OCI-LY7 (cell line): Measurements from ENCODE around the gene IGSF23. TPM values are rescaled to one million over a fixed set of nuclear protein-coding genes. Genes with fewer than 3 reads are reported as not detected.
"Not testable (repeated sequence)": the region's sequence is repeated elsewhere in the genome, so short reads cannot be mapped to it uniquely, and the experiment has no call there.

ENCODE experiments used
- BruUV-seq: library from RNA; stranded (reverse); fragments of 400-500 nt; replicated peaks from 2 replicates; lab custom pipeline; 2021; lab: Mats Ljungman, UMichigan
- CTCF ChIA-PET: fragments of 300-600 bp; sonication (Branson Sonifier 250); formaldehyde crosslinking; loops from one replicate; lab custom pipeline; 2022; ENCODE audit warnings: antibody characterized with exemption; ENCODE audit not compliant: unreplicated experiment; lab: Charles Lee
- POLR2A ChIA-PET: fragments of 300-600 bp; sonication (Branson Sonifier 250); formaldehyde crosslinking; loops from one replicate; lab custom pipeline; 2022; ENCODE audit warnings: antibody characterized with exemption; lab: Charles Lee
- DNase-seq: peaks from one replicate; pipeline ENCODE4 v3.0.0-alpha.2; 2015; ENCODE audit warnings: low spot score
- H2AFZ ChIP-seq: fragments of 200-600 bp; sonication (generic), shearing (Covaris generic); 2 replicates; pipeline ENCODE4 v1.6.1; 2014; ENCODE audit warnings: mild to moderate bottlenecking, antibody characterized with exemption, low read length, moderate library complexity
- H3K27ac ChIP-seq: fragments of 200-600 bp; sonication (generic); 2 replicates; pipeline ENCODE4 v1.5.1; 2014; ENCODE audit warnings: mixed run types, low read depth, mild to moderate bottlenecking, moderate library complexity, low read length, inconsistent platforms; ENCODE audit not compliant: poor library complexity, severe bottlenecking
- H3K36me3 ChIP-seq: fragments of 200-600 bp; sonication (generic); 2 replicates; pipeline ENCODE4 v1.6.1; 2014; ENCODE audit warnings: mild to moderate bottlenecking, antibody characterized with exemption, low read length, moderate library complexity, mixed read lengths; ENCODE audit not compliant: insufficient read depth
- H3K4me1 ChIP-seq: fragments of 200-600 bp; sonication (generic); 2 replicates; pipeline ENCODE4 v1.5.1; 2014; ENCODE audit warnings: mild to moderate bottlenecking, low read length; ENCODE audit not compliant: insufficient read depth, poor library complexity, severe bottlenecking
- H3K4me2 ChIP-seq: fragments of 200-600 bp; sonication (generic); 2 replicates; pipeline ENCODE4 v1.6.1; 2014; ENCODE audit warnings: mild to moderate bottlenecking, low read length
- H3K4me3 ChIP-seq: fragments of 200-600 bp; sonication (generic); 2 replicates; pipeline ENCODE4 v1.5.1; 2014; ENCODE audit warnings: mild to moderate bottlenecking, low read depth, low read length; ENCODE audit not compliant: poor library complexity, severe bottlenecking
- H3K79me2 ChIP-seq: fragments of 200-600 bp; sonication (generic); 2 replicates; pipeline ENCODE4 v1.6.1; 2016; ENCODE audit warnings: low read depth, mild to moderate bottlenecking, low read length, moderate library complexity, mixed read lengths; ENCODE audit not compliant: insufficient read depth
- H3K9me2 ChIP-seq: fragments of 200-600 bp; sonication (generic); 2 replicates; pipeline ENCODE4 v1.6.1; 2016; ENCODE audit warnings: mild to moderate bottlenecking, low read length, mixed read lengths; ENCODE audit not compliant: insufficient read depth
- H3K9me3 ChIP-seq: fragments of 200-600 bp; sonication (generic); 2 replicates; pipeline ENCODE4 v1.6.1; 2014; ENCODE audit warnings: mild to moderate bottlenecking, mixed run types, low read length, mixed read lengths
- H4K20me1 ChIP-seq: fragments of 200-600 bp; sonication (generic); 2 replicates; pipeline ENCODE4 v1.6.1; 2014; ENCODE audit warnings: mild to moderate bottlenecking, antibody characterized with exemption, low read length, moderate library complexity, mixed read lengths; ENCODE audit not compliant: insufficient read depth
- EZH2phosphoT487 ChIP-seq: fragments of 200-600 bp; sonication (generic); IDR thresholded peaks from 2 replicates; pipeline ENCODE4 v1.6.1; 2018; ENCODE audit warnings: low read depth, borderline replicate concordance, mild to moderate bottlenecking, mixed run types, antibody characterized with exemption, low read length, moderate library complexity, mixed read lengths
- intact Hi-C: fragments of 100-400 bp; cut with micrococcal nuclease; formaldehyde crosslinking; loops from one replicate; pipeline ENCODE4 v1.10.0; 2022; ENCODE audit not compliant: unreplicated experiment
- total RNA-seq, 2 experiments: library from RNA; depleted of rRNA in 1 of 2; stranded (reverse); fragments of >200 nt in 1 of 2; shearing (Covaris generic) in 1 of 2; gene quantifications; 2 replicates each; pipeline ENCODE4 v1.2.3, GENCODE V29; 2014 to 2022
- TF ChIP-seq, protein P1 (sequence below): fragments of 200-600 bp; sonication (generic); conservative IDR thresholded peaks from 2 replicates; pipeline ENCODE4 v1.5.1; 2014; ENCODE audit warnings: mild to moderate bottlenecking, antibody characterized with exemption, low read length, moderate library complexity, mixed read lengths

IGSF23 gene
- total RNA-seq, 2 experiments from 2014 or later = not detected

DNA sequence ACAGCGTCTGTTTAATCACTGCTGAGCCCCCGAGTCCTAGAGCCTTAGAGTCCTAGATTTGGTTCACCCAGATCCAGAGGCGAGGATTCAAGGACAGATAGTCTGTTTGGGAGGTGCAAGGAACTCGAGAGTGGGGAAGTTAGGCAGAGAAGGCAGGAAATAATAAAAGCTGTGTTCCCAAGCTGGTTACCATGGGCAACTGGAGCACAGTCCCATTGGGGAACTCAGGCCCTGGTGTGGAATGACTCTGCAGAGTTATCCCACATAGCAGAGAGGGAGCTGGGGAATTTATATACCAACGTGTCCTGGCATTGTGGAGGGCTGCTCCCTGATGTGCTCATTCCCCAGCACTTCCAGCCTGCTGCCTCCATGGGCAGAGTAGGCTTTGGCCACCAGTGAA lies 9.7 kb downstream of the IGSF23 start:
- CTCF ChIA-PET = no interaction called here
- intact Hi-C loops = no loop called here
- Histone ChIP-seq H3K27ac (no peak overlapping the region), H3K9me2 (no peaks in the 10 kb centered on the region), H3K79me2 (no peaks in the 10 kb centered on the region), H3K4me2 (no peak overlapping the region), H3K9me3 (no peaks in the 10 kb centered on the region), H3K36me3 (no peaks in the 10 kb centered on the region), H3K4me1 (no peaks in the 10 kb centered on the region), H4K20me1 (no peaks in the 10 kb centered on the region), H2AFZ (no peak overlapping the region), H3K4me3 (no peak overlapping the region)
- no TSS peak for BruUV-seq
- DNase-seq = no peak
- TF ChIP-seq EZH2phosphoT487 = no peak
- TF ChIP-seq, protein P1, sequence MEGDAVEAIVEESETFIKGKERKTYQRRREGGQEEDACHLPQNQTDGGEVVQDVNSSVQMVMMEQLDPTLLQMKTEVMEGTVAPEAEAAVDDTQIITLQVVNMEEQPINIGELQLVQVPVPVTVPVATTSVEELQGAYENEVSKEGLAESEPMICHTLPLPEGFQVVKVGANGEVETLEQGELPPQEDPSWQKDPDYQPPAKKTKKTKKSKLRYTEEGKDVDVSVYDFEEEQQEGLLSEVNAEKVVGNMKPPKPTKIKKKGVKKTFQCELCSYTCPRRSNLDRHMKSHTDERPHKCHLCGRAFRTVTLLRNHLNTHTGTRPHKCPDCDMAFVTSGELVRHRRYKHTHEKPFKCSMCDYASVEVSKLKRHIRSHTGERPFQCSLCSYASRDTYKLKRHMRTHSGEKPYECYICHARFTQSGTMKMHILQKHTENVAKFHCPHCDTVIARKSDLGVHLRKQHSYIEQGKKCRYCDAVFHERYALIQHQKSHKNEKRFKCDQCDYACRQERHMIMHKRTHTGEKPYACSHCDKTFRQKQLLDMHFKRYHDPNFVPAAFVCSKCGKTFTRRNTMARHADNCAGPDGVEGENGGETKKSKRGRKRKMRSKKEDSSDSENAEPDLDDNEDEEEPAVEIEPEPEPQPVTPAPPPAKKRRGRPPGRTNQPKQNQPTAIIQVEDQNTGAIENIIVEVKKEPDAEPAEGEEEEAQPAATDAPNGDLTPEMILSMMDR = no peak
- POLR2A ChIA-PET = no interaction called here

DNA sequence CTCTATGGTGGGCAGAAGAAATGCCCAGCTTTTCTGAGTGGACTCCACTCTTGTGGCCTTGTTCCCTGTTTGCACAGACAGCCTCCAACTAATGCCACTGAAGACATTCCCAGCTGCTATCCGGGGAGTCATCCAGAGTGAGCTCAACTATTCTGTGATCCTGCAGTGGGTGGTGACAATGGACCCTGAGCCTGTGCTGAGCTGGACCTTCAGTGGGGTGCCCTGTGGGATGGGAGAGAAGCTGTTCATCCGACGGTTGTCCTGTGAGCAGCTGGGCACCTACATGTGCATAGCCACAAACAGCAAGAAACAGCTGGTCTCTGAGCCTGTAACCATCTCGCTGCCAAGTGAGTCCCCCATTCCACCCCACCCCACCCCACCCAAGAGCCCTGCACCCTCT lies 10.3 kb downstream of the IGSF23 start:
- no peaks in the 10 kb centered on the region for H3K36me3 ChIP-seq
- H3K27ac ChIP-seq = no peak overlapping the region
- H3K4me3 ChIP-seq = no peak overlapping the region
- no peaks in the 10 kb centered on the region for H3K79me2 ChIP-seq
- ChIA-PET POLR2A (no interaction called here), CTCF (no interaction called here)
- H4K20me1 ChIP-seq = no peaks in the 10 kb centered on the region
- H3K9me3 ChIP-seq = no peaks in the 10 kb centered on the region
- intact Hi-C loops = no loop called here
- H3K9me2 ChIP-seq = no peaks in the 10 kb centered on the region
- no peak overlapping the region for H2AFZ ChIP-seq
- no peak for DNase-seq
- H3K4me2 ChIP-seq = no peak overlapping the region
- no peak for TF ChIP-seq EZH2phosphoT487
- TF ChIP-seq, protein P1 = no peak
- BruUV-seq = no TSS peak
- no peaks in the 10 kb centered on the region for H3K4me1 ChIP-seq

DNA sequence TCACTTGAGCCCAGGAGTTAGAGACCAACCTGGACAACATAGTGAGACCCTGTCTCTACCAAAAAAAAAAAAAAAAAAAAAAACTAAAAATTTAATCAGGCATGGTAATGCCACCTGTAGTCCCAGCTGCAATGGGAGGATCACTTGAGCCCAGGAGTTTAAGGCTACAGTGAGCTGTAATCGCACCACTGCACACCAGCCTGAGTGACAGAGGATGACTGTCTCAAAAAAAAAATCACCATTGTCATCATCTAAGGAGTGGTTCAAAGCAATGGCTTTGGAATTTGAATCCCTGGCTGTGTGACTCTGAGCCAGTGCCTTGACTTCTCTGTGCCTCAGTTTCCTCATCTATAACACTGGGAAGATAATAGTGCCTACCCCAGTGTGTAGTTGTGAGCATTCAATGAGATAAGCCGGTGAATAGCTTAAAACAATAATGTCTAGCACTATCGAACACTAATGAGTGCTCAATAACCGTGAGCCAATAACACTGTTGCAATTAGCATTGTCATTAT lies 11.5 kb downstream of the IGSF23 start:
- H3K4me3 ChIP-seq = no peak overlapping the region
- H3K79me2 ChIP-seq = no peaks in the 10 kb centered on the region
- TF ChIP-seq, protein P1 = no peak
- no peak for TF ChIP-seq EZH2phosphoT487
- H3K4me2 ChIP-seq = no peak overlapping the region
- no peaks in the 10 kb centered on the region for H3K36me3 ChIP-seq
- CTCF ChIA-PET = no interaction called here
- BruUV-seq = no TSS peak
- no peaks in the 10 kb centered on the region for H3K4me1 ChIP-seq
- no peaks in the 10 kb centered on the region for H4K20me1 ChIP-seq
- POLR2A ChIA-PET = no interaction called here
- no peaks in the 10 kb centered on the region for H3K9me2 ChIP-seq
- no peak for DNase-seq
- no peak overlapping the region for H3K27ac ChIP-seq
- intact Hi-C loops = no loop called here
- no peak overlapping the region for H2AFZ ChIP-seq
- H3K9me3 ChIP-seq = no peaks in the 10 kb centered on the region

DNA sequence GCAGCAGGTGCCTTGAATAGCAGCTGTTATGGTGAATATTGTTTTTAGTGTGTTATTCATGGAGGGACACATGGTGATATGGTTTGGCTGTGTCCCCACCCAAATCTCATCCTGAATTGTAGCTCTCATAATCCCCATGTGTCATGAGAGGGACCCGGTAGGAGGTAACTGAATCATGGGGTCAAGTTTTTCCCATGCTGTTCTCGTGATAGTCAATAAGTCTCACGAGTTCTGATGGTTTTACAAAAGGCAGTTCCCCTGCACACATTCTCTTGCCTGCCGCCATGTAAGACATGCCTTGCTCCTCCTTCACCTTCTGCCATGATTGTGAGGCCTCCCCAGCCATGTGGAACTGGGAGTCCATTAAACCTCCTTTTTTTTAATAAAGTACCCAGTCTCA lies 12.3 kb downstream of the IGSF23 start:
- H3K4me3 ChIP-seq, CTCF ChIA-PET, H3K9me2 ChIP-seq, H3K36me3 ChIP-seq, H3K9me3 ChIP-seq, H3K4me2 ChIP-seq, H3K4me1 ChIP-seq, H3K79me2 ChIP-seq, H4K20me1 ChIP-seq, intact Hi-C loops, BruUV-seq, H2AFZ ChIP-seq, DNase-seq, POLR2A ChIA-PET, H3K27ac ChIP-seq: not testable (repeated sequence)
